HepG2 (cell line): ENCODE measurements around the gene NES. TPM values are rescaled to one million over a fixed set of nuclear protein-coding genes. Genes with fewer than 3 reads are reported as not detected.

ENCODE experiments used
- FOSL2 ChIP-seq: sonication (generic); formaldehyde crosslinking; IDR thresholded peaks from 2 replicates; pipeline ENCODE4 v1.4.0; 2020; ENCODE audit warnings: missing genetic modification reagents
- KDM5B ChIP-seq: sonication (generic); formaldehyde crosslinking; IDR thresholded peaks from 2 replicates; pipeline ENCODE4 v1.4.0; 2020; ENCODE audit warnings: missing genetic modification reagents, mild to moderate bottlenecking, borderline replicate concordance
- MAF1 ChIP-seq: sonication (generic); formaldehyde crosslinking; IDR thresholded peaks from 2 replicates; pipeline ENCODE4 v1.5.0; 2020; ENCODE audit warnings: missing genetic modification reagents, borderline replicate concordance
- RAD21 ChIP-seq: fragments of 450-650 bp; formaldehyde crosslinking; IDR thresholded peaks from 2 replicates; pipeline ENCODE4 v1.5.0; 2020; ENCODE audit warnings: mild to moderate bottlenecking
- TBX2 ChIP-seq: sonication (generic); formaldehyde crosslinking; IDR thresholded peaks from 2 replicates; pipeline ENCODE4 v1.5.0; 2020; ENCODE audit warnings: missing genetic modification reagents, mild to moderate bottlenecking, borderline replicate concordance
- ZBTB40 ChIP-seq, 2 experiments: fragments of 450-650 bp in 1 of 2; sonication (generic) in 1 of 2; formaldehyde crosslinking in 1 of 2; IDR thresholded peaks; 2 replicates each; pipeline versions ENCODE4 v1.6.1 to v1.8.0; 2016 to 2022; ENCODE audit warnings: antibody characterized with exemption in 1 of 2, mild to moderate bottlenecking in 1 of 2, missing genetic modification reagents in 1 of 2
- ZNF280D ChIP-seq: sonication (generic); formaldehyde crosslinking; IDR thresholded peaks from 2 replicates; pipeline ENCODE4 v1.5.1; 2020; ENCODE audit warnings: mild to moderate bottlenecking, missing genetic modification reagents
- ZXDC ChIP-seq: sonication (generic); formaldehyde crosslinking; IDR thresholded peaks from 2 replicates; pipeline ENCODE4 v1.5.0; 2020; ENCODE audit warnings: mild to moderate bottlenecking, missing genetic modification reagents
- polyA plus RNA-seq, 8 experiments: library from polyadenylated mRNA; depleted of rRNA in 3 of 8; stranded (reverse) in 7 of 8; unstranded in 1 of 8; fragments of >200 nt; fragmentation: Illumina TruSeq in 4 of 8; extraction: Trizol in 4 of 8; gene quantifications; 2 replicates each; pipeline versions ENCODE4 v1.2.1 to v1.2.3, GENCODE V29; 2011 to 2016; ENCODE audit warnings: low read depth in 4 of 8, missing spikeins in 1 of 8, mixed read lengths in 1 of 8; ENCODE audit not compliant: insufficient read depth in 1 of 8
- total RNA-seq, 5 experiments: library from RNA; depleted of rRNA; stranded (reverse); fragments of >200 nt; fragmentation: Illumina TruSeq; extraction: Trizol; gene quantifications; 2 replicates each; pipeline ENCODE4 v1.2.3, GENCODE V29; 2016; ENCODE audit warnings: low read depth in 1 of 5
- TF ChIP-seq, protein P1 (sequence below): sonication (generic); formaldehyde crosslinking; IDR thresholded peaks from 2 replicates; pipeline ENCODE4 v1.4.0; 2020; ENCODE audit warnings: missing genetic modification reagents

Gene NES
- total and polyA plus RNA-seq, 2 of the 13 experiments (the other 11 are each of a cell fraction or from before 2014, with no cell fraction given), result 1.7 to 16.6 TPM

DNA sequence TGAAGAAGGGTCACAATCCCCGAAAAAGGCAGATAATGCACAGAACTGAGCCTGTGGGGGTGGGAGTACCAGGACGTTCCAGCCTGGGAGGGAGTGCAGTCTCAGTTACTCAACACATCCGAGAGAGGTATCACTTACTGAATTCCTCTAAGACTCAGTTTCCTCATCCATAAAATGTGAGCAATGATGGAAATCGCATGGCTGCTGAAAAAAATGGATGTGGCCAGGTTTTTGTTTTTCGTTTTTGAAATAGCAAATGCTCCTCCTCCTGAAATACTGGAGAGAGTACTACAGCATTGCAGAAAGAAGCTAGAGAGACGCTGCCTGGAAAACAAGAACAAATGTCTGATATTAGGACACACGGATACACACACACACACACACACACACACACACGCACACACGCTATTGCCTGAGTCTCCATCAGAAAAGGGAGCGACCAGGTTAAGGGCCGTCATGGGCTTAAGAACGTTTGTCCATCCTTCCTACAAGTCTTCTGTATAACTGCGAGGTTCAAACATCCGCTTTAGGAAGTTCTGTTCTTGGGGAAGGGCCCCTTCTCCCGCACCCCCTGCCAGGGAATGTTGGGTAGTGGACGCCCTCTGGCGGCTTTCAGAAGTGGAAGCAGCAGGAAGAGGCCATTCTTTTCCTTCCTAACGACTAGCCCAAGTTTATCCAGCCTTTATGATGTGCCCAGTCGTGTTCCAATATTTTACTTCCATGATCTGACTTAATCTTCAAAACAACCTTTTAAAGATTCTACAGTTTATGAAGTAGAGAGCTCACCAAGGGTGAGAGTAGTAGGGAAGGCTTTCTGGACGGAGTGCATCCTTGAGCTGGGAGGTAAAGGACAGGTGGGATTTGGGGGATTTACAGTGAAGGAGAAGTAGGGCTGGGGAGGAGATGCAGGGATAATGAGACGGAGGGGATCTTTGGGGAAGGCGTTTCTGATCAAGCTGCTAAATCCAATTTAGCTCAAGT, 699 bp upstream of the NES start (continued):
- TF ChIP-seq TBX2 (CRISPR knock-in tag) (peak; percentile 7; the same call in 1 of the 2 replicates), ZXDC (CRISPR knock-in tag) (no peak), KDM5B (no peak), ZBTB40 (IDR thresholded peaks at IDR 0.05) (no peak), ZBTB40 (CRISPR knock-in tag; IDR thresholded peaks at IDR 0.05) (no peak), RAD21 (CRISPR knock-in tag) (peak; percentile 92), ZNF280D (CRISPR knock-in tag) (no peak), FOSL2 (peak; percentile 57), MAF1 (CRISPR knock-in tag) (no peak)
- TF ChIP-seq, protein P1, sequence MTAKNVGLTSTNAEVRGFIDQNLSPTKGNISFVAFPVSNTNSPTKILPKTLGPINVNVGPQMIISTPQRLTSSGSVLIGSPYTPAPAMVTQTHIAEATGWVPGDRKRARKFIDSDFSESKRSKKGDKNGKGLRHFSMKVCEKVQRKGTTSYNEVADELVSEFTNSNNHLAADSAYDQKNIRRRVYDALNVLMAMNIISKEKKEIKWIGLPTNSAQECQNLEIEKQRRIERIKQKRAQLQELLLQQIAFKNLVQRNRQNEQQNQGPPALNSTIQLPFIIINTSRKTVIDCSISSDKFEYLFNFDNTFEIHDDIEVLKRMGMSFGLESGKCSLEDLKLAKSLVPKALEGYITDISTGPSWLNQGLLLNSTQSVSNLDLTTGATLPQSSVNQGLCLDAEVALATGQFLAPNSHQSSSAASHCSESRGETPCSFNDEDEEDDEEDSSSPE (CRISPR knock-in tag), result no peak
